ENCODE measurements around the gene TUFT1.
"Not testable (repeated sequence)": the region's sequence is repeated elsewhere in the genome, so short reads cannot be mapped to it uniquely, and the experiment has no call there.

The TUFT1 gene

GRCh38 chr1:151512801-151513625, 27.1 kb upstream of the TUFT1 start:
- no peak for DNase-seq (ENCODE audit: low spot score)

DNA sequence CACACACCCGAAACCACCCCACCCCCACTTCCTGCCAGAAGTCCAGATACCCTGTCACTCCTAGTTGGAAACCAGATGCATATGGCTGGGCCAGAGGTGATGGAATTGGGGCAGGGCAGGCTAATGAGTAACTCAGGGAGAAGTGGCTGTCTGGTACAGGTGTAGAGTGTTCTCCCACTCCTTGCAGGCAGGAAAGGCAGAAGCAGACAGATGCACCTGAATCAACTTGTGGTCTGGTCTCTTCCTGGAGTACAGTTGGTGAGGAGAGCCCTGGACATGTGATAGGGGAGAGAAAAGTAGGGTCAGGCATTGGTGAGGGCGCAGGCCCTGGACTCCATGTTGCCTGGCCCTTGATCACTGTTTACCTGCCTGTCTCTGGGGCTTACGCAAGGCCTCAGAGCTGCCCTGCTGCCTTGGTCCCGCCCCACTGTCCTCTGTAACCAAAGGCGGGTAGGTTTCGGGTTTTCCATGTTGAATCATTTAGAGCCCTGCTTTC, 26.4 kb upstream of the TUFT1 start:
- no peak for DNase-seq (ENCODE audit: low spot score)

DNA sequence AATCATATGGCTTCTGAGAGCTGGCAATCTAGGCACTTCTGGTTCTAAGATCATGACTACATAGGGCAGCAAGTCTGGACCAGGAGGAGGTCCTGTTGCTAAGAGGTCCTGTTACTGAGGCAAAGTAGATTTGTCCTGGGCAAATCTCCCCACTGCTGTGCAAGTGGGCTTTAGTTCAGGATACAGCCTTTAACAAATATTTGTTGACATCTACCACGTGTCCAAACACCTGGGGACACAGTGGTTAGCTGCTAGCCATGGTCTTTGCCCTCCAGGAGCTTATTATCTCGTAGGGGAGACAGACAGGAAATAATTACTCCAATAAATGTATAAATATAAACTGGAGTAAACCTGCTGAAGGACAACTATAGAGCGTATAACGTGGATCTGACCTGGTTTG, 25.7 kb upstream of the TUFT1 start:
- DNase-seq (ENCODE audit: low spot score) = no peak

DNA sequence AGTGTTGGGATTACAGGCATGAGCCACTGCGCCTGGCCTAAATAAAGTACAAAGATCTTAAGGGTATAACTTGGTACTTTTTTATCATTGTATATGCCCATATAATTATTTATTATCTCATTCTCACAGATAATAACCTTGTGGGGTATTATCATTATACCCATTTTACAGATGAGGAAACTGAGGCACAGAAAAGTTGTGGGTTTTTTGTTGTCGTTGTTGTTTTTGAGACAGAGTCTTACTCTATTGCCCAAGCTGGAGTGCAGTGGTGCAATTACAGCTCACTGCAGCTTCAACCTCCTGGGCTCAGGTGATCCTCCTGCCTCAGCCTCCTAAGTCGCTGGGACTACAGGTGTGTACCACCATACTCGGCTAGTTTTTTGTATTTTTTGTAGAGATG, 24.8 kb upstream of the TUFT1 start:
- DNase-seq (ENCODE audit: low spot score) = no peak

DNA sequence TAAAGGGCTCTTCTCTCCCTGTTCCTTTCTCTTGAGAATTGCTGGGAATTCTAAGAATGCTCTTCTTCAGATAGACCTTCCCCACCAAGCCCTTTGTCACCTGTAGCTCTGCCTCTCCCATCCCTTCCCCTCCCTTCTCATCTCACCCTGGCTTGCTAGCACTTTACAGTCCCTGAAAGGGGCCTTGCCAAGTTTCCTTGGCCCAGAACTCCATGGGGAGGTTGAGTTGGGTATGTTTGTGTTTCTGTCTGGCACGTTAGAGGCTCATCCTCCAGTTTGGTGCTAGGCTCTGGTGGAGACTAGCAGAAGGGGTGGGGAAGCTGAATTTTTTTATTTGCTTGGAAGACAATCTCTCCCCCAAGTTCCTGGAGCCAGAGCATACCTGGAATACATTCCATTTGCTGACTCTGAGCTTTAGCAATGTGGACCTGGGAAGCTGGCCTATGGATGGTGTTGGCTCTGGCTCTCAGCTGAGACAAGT, 24.0 kb upstream of the TUFT1 start:
- no peak for DNase-seq (ENCODE audit: low spot score)

DNA sequence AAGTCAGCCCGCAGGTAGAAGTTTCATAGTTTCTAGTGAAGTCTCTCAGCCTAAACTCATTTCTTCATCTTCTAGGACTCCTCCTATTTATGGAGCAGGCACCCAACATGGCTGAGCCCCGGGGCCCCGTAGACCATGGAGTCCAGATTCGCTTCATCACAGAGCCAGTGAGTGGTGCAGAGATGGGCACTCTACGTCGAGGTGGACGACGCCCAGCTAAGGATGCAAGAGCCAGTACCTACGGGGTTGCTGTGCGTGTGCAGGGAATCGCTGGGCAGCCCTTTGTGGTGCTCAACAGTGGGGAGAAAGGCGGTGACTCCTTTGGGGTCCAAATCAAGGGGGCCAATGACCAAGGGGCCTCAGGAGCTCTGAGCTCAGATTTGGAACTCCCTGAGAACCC, 21.7 kb upstream of the TUFT1 start:
- DNase-seq (ENCODE audit: low spot score) = no peak

GRCh38 chr1:151518936-151519335, 21.2 kb upstream of the TUFT1 start:
- no peak for DNase-seq (ENCODE audit: low spot score)

GRCh38 chr1:151519667-151520066, 20.4 kb upstream of the TUFT1 start:
- DNase-seq (ENCODE audit: low spot score) = no peak

GRCh38 chr1:151520359-151520758, 19.8 kb upstream of the TUFT1 start:
- no peak for DNase-seq (ENCODE audit: low spot score)

- DNase-seq (ENCODE audit: low spot score) = not testable (repeated sequence)
Measured at GRCh38 chr1:151522427-151522826, 17.7 kb upstream of the TUFT1 start.

DNA sequence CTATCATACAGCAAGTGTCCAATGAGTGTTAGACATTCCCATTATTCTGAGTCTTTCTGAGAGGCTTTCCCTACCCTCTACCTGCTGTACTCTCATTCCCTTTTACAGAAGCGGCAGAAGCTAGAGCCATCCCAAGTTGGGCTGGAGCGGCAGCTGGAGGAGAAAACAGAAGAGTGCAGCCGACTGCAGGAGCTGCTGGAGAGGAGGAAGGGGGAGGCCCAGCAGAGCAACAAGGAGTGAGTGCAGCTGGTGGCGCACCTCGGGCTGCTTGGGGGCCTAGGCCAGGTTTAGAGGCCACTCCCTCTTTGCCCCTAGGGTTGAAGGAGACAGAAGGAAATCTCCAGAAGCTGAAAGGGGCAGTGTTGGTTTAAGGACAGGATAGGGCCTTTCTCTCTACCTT, 16.8 kb upstream of the TUFT1 start:
- no peak for DNase-seq (ENCODE audit: low spot score)

- DNase-seq (ENCODE audit: low spot score) = no peak
Measured at GRCh38 chr1:151524736-151525135, 15.4 kb upstream of the TUFT1 start.

- no peak for DNase-seq (ENCODE audit: low spot score)
Measured at GRCh38 chr1:151526735-151527525, 13.2 kb upstream of the TUFT1 start.

DNA sequence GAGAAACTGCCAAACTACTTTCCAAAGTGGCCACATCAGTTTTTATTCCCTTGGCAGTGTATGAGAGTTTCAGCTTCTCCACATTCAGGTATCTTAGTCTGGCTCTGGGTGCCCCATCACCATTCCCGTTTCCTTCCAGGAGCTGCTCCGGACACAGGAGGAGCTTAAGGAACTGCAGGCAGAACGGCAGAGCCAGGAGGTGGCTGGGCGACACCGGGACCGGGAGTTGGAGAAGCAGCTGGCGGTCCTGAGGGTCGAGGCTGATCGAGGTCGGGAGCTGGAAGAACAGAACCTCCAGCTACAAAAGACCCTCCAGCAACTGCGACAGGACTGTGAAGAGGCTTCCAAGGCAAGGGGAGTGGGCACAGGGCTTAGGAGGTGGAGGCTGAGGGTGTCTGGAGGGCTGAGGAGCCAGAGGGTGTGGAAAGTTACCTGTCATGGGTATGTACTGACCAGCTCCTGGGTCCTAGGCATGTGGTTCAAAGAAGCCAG, 10.9 kb upstream of the TUFT1 start:
- no peak for DNase-seq (ENCODE audit: low spot score)

GRCh38 chr1:151529781-151530180, 10.3 kb upstream of the TUFT1 start:
- DNase-seq (ENCODE audit: low spot score) = no peak

DNA sequence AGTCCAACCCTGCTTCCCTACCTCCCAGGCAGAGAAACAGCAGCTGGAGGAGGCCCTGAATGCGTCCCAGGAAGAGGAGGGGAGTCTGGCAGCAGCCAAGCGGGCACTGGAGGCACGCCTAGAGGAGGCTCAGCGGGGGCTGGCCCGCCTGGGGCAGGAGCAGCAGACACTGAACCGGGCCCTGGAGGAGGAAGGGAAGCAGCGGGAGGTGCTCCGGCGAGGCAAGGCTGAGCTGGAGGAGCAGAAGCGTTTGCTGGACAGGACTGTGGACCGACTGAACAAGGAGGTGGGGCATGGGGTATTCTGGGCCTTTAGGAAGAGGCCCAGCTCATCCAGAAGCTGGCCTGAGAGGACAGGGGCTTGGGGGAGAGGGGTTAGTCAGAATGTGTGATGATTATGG, 9.6 kb upstream of the TUFT1 start:
- no peak for DNase-seq (ENCODE audit: low spot score)

- DNase-seq (ENCODE audit: low spot score) = no peak
Measured at GRCh38 chr1:151533870-151534269, 6.2 kb upstream of the TUFT1 start.

DNA sequence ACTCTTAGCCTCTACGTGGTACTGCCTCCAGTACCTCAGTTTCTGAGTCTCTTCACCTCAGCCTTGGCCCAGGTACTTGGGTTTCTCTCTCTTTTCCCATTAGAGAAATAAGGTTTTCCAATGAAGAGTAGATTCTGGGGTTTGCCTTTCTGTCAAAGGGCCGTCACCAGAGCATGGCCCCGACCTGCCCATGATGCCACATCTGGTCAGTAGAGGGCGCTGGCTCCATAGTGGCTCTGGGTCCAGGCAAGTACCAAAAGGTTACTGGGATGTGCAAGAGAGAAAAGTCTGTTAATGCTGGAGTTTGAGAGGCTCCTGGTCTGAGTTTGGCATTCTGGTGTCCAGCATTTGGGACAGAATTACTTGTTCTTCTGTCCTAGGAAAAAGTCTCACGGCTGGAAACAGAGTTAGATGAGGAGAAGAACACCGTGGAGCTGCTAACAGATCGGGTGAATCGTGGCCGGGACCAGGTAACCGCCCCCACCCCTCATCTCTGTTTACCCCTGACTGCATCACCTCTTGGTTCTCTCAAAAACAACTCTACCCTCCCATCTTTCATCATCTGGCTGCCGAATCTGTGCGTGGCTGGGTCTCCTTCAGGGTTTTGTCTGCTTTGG, 5.3 kb upstream of the TUFT1 start:
- DNase-seq (ENCODE audit: low spot score) = peak; percentile 78

GRCh38 chr1:151535326-151536271, 4.5 kb upstream of the TUFT1 start:
- no peak for DNase-seq (ENCODE audit: low spot score)

DNA sequence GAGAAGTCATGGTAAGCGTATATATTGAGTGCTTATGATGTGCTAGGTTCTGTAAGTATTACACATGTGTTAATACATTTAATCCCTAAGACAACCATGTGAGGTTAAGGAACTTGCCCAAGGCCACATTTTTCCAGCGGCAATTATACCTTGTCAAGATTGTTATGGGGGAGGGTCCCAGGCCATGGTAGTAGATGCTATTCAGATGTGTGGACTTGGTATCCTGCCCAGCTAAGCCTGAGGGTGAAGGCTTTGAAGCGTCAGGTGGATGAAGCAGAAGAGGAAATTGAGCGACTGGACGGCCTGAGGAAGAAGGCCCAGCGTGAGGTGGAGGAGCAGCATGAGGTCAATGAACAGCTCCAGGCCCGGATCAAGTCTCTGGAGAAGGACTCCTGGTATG, 3.6 kb upstream of the TUFT1 start:
- no peak for DNase-seq (ENCODE audit: low spot score)

DNA sequence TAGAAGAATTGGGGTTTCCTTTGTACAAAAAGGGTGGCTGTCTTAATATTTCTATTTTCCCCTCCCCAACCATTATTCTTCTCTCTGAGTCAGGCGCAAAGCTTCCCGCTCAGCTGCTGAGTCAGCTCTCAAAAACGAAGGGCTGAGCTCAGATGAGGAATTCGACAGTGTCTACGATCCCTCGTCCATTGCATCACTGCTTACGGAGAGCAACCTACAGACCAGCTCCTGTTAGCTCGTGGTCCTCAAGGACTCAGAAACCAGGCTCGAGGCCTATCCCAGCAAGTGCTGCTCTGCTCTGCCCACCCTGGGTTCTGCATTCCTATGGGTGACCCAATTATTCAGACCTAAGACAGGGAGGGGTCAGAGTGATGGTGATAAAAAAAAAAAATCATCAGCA, 3.0 kb upstream of the TUFT1 start:
- DNase-seq (ENCODE audit: low spot score) = no peak
